Astrocyte of the spinal cord (primary cell): ENCODE data around the gene AIPL1.
"Not testable (repeated sequence)": the region's sequence is repeated elsewhere in the genome, so short reads cannot be mapped to it uniquely, and the experiment has no call there.

Experiments
- DNase-seq: peaks from one replicate; pipeline ENCODE4 v3.0.0; 2011; ENCODE audit warnings: low read depth, low spot score
- H3K4me3 ChIP-seq: 2 replicates; pipeline ENCODE4 v1.5.1; 2011; ENCODE audit warnings: low read depth, mild to moderate bottlenecking, low read length, moderate library complexity
- in situ Hi-C: cut with HindIII; loops from 2 replicates; pipeline ENCODE4 v1.10.0; 2017; ENCODE audit warnings: low sequenced_read_pairs
- TF ChIP-seq, protein P1 (sequence below): IDR thresholded peaks from 2 replicates; pipeline ENCODE4 v1.5.1; 2012; ENCODE audit warnings: low read depth, mild to moderate bottlenecking, low read length, inconsistent platforms

The AIPL1 gene, protein sequence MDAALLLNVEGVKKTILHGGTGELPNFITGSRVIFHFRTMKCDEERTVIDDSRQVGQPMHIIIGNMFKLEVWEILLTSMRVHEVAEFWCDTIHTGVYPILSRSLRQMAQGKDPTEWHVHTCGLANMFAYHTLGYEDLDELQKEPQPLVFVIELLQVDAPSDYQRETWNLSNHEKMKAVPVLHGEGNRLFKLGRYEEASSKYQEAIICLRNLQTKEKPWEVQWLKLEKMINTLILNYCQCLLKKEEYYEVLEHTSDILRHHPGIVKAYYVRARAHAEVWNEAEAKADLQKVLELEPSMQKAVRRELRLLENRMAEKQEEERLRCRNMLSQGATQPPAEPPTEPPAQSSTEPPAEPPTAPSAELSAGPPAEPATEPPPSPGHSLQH

DNA sequence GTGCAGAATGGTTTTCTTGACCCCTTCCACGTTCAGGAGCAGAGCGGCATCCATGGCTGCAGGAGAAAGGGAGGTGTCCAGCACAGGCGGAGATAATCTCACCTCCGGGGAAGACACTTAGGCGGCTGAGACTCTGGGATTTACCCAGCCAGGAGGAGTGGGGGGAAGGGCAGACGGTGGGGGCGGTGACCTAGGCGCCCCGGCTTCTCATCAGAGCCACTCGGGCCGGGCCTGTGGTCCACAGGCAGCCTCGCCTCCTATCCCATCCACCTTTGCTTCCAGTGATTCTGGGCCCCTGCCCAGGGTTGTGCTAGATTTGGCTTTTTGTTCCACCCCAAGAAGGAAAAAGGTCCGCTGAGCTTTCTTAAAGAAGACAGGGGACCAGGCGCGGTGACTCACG, at the start of gene AIPL1:
AIPL1 (minus strand) TSS at position 71 of the 400 bp plus-strand sequence; CDS start at position 54, 17 bp downstream.
- in situ Hi-C loops, result no loop called here
- TF ChIP-seq, protein P1, sequence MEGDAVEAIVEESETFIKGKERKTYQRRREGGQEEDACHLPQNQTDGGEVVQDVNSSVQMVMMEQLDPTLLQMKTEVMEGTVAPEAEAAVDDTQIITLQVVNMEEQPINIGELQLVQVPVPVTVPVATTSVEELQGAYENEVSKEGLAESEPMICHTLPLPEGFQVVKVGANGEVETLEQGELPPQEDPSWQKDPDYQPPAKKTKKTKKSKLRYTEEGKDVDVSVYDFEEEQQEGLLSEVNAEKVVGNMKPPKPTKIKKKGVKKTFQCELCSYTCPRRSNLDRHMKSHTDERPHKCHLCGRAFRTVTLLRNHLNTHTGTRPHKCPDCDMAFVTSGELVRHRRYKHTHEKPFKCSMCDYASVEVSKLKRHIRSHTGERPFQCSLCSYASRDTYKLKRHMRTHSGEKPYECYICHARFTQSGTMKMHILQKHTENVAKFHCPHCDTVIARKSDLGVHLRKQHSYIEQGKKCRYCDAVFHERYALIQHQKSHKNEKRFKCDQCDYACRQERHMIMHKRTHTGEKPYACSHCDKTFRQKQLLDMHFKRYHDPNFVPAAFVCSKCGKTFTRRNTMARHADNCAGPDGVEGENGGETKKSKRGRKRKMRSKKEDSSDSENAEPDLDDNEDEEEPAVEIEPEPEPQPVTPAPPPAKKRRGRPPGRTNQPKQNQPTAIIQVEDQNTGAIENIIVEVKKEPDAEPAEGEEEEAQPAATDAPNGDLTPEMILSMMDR, result no peak
- DNase-seq, result no peak
- no peak within 1 kb of the TSS for H3K4me3 ChIP-seq

DNA sequence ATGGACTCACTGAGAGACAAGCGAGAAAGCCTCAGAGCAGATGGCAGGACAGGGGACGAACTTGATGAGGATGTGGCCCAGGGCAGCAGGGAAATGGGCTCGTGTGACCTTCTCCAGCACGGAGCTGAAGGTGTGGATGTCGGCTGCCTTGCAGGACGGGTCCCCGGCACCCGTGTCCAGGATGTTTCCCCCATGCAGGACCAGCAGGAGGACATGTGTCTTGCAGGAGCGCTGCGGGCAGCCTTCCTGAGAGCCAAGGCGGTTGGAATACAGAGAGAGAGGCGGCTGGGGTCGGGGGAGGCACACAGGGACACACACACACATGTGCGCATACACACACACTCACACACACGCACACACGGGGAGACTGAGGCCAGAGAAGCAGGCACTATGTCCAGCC, 48.6 kb upstream of the AIPL1 start:
- DNase-seq, result no peak
- in situ Hi-C loops, result no loop called here
- no peak overlapping the region for H3K4me3 ChIP-seq
- TF ChIP-seq, protein P1, result no peak

DNA sequence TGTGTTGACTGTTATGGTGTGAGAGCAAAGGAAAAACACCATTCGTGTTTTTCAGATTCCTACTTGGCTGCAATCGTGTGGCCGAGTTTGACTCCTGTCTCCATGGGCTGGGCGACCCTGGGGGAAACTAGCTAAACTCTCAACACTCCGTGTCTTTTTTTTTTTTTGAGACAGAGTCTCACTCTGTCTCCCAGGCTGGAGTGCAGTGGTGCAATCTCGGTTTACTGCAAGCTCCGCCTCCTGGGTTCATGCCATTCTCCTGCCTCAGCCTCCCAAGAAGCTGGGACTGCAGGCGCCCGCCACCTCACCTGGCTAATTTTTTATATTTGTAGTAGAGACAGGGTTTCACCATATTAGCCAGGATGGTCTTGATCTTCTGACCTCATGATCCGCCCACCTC, 47.9 kb upstream of the AIPL1 start:
- H3K4me3 ChIP-seq, in situ Hi-C loops, DNase-seq: not testable (repeated sequence)

DNA sequence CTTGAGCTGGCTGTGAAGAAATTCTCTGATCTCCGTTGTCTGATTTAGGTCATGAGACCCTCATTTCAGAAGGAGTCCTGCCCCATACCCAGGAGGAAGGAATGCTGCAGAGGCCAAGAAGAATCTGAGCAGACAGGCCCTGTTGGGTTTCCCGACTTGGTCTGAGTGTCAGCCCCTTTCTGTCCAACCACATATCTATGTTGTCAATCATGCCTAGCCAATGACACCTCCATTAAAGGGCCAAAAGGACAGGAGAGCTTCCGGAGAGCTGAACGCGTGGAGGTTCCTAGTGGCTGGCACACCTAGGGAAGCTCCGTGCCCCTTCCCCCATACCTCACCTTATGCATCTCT, 47.2 kb upstream of the AIPL1 start:
- in situ Hi-C loops, result no loop called here
- TF ChIP-seq, protein P1, result no peak
- no peak for DNase-seq
- no peak overlapping the region for H3K4me3 ChIP-seq

DNA sequence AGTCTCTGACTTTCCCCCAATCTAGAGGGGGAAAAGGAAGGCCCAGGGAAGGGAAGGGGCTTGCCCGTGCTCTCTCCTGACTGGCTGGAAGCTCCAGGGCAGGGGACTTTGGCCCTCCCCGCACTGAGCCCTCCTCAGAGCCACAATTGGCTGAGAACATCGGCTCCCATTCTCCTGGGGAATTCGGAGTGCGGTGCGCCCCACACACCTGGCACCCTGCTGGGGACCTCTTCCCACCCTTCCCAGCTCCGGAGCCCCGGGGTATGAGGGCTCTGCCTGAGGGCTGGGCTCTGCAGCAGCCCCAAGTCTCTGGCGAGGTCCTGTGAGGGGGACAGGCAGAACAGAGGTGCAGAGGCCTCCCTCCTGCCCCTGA, 45.4 kb upstream of the AIPL1 start:
- in situ Hi-C loops, result no loop called here
- H3K4me3 ChIP-seq, result no peak overlapping the region
- DNase-seq, result no peak
- TF ChIP-seq, protein P1, result no peak

DNA sequence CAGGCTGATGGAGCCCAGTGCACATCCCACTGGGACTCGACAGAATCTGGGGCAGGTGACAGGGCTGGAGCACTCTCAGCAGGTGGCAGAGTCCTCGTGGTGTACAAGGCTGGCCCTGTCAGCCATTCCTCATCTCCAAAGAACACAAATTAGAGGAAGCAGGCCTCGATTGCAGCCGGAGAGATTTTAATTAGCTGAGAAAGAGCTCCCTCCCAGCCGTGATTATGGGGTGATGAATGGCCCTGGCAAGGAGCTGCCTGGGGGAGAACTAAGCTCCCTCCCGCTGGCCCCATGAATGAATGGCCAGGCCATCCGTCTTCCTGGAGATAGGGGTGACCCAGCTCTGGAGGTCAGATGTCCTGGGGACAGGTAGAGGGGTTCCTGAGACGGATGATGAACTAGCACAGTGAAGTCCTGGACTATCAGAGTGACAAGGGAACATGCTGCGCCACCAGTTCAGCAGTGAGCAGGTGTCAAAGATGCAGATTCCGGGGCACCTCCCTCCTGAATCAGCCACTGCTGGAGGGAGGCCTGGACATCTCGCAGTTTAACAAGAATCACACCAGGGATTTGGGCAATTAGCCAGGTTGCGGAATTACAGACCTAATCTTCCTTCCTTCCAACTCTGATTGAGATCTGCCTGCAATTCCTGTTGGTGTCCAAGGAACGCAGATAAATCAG, 44.8 kb upstream of the AIPL1 start:
- no peak for DNase-seq
- in situ Hi-C loops, result no loop called here
- no peak overlapping the region for H3K4me3 ChIP-seq
- TF ChIP-seq, protein P1, result no peak

DNA sequence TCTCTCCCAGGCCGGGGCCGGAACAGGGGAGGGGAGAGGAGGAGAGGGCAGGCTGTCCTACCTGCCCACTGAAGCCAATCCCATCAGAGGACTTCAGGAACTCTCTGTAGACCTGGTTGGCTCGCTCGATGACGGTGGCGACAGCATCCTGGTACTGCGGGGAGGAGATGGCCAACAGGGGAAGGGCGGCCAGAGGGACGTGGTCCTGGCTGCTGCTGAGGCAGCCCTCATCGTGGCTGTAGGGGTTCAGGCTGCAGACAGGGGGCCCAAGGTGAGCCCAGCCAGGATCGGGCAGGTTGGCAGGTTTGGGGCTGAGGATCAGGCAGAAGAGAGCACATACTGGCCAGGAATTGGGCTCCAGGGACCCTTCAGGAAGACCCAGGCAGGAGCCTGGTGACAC, 43.6 kb upstream of the AIPL1 start:
- in situ Hi-C loops, result no loop called here
- no peak overlapping the region for H3K4me3 ChIP-seq
- TF ChIP-seq, protein P1, result no peak
- no peak for DNase-seq
